Uterus (tissue), 2 donors: ENCODE data around the gene C2orf69.

Source experiments
- POLR2A ChIP-seq, 2 donors: fragments of 450-650 bp; IDR thresholded peaks; one replicate each; pipeline ENCODE4 v1.6.1; 2016; ENCODE audit warnings: antibody characterized with exemption in 2 of 2, mild to moderate bottlenecking in 1 of 2, moderate library complexity in 1 of 2
- TF ChIP-seq, protein P1 (sequence below), 4 experiments: fragments of 200-600 bp in 2 of 4; fragments of 450-650 bp in 2 of 4; sonication (generic) in 2 of 4; IDR thresholded peaks; one replicate each; pipeline ENCODE4 v1.5.1; 2016 to 2019; ENCODE audit warnings: antibody characterized with exemption in 4 of 4, mild to moderate bottlenecking in 2 of 4, moderate library complexity in 1 of 4

DNA sequence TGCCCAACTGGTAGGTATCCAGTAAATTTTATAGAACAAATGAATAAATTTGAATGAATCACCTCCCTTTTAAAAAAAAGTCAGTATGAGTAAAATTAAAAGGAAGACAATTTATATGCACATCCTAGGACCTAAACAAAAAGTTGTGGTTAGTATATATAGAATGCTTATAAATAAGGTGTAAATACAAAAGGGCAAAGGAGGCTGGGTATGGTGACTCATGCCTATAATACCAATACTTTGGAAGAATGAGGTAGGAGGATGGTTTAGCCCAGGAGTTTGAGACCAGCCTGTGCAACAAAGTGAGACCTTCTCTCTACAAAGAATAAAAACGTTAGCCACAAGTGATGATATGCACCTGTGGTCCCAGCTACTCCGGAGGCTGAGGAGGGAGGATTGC, 12.8 kb downstream of the C2orf69 start:
- TF ChIP-seq, protein P1, sequence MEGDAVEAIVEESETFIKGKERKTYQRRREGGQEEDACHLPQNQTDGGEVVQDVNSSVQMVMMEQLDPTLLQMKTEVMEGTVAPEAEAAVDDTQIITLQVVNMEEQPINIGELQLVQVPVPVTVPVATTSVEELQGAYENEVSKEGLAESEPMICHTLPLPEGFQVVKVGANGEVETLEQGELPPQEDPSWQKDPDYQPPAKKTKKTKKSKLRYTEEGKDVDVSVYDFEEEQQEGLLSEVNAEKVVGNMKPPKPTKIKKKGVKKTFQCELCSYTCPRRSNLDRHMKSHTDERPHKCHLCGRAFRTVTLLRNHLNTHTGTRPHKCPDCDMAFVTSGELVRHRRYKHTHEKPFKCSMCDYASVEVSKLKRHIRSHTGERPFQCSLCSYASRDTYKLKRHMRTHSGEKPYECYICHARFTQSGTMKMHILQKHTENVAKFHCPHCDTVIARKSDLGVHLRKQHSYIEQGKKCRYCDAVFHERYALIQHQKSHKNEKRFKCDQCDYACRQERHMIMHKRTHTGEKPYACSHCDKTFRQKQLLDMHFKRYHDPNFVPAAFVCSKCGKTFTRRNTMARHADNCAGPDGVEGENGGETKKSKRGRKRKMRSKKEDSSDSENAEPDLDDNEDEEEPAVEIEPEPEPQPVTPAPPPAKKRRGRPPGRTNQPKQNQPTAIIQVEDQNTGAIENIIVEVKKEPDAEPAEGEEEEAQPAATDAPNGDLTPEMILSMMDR (IDR thresholded peaks at IDR 0.05): no peak
- no peak for TF ChIP-seq POLR2A (IDR thresholded peaks at IDR 0.05)
